DND-41 (cell line): ENCODE results near the gene DND1.

Source experiments
- ATAC-seq: fragments of 200-7000 bp; cut with Tn5 transposase; 3 replicates; pipeline ENCODE4 v1.9.1; 2021; ENCODE audit warnings: low read depth; ENCODE audit not compliant: insufficient read depth
- DNase-seq: peaks from one replicate; pipeline ENCODE4 v3.0.0-alpha.2; 2020
- H2AFZ ChIP-seq: 2 replicates; pipeline ENCODE4 v1.6.0; 2012; ENCODE audit warnings: low read depth, low read length
- H3K27ac ChIP-seq: 2 replicates; pipeline ENCODE4 v1.5.1; 2012; ENCODE audit warnings: low read length, inconsistent platforms
- H3K27me3 ChIP-seq: fragments of 200-600 bp; sonication (generic); 2 replicates; pipeline ENCODE4 v1.6.0; 2012; ENCODE audit warnings: low read length, mild to moderate bottlenecking, inconsistent platforms; ENCODE audit not compliant: insufficient read depth, poor library complexity
- H3K36me3 ChIP-seq: 2 replicates; pipeline ENCODE4 v1.5.1; 2012; ENCODE audit warnings: low read length, inconsistent platforms; ENCODE audit not compliant: insufficient read depth
- H3K4me1 ChIP-seq: 2 replicates; pipeline ENCODE4 v1.5.1; 2012; ENCODE audit warnings: mild to moderate bottlenecking, low read length; ENCODE audit not compliant: insufficient read depth
- H3K4me2 ChIP-seq: 2 replicates; pipeline ENCODE4 v1.6.0; 2012; ENCODE audit warnings: mild to moderate bottlenecking, moderate library complexity, low read length, inconsistent platforms; ENCODE audit not compliant: insufficient read depth
- H3K4me3 ChIP-seq, 2 experiments: fragments of 200-600 bp in 1 of 2; shearing (Covaris generic) in 1 of 2; 2 replicates each; pipeline ENCODE4 v1.5.1; 2012 to 2016; ENCODE audit warnings: inconsistent platforms in 2 of 2, low read length in 2 of 2, mild to moderate bottlenecking in 2 of 2, low read depth in 1 of 2, moderate library complexity in 1 of 2
- H3K79me2 ChIP-seq: 2 replicates; pipeline ENCODE4 v1.6.0; 2012; ENCODE audit warnings: low read length, inconsistent platforms; ENCODE audit not compliant: insufficient read depth
- H3K9ac ChIP-seq: 2 replicates; pipeline ENCODE4 v1.6.0; 2012; ENCODE audit warnings: low read depth, mild to moderate bottlenecking, inconsistent platforms, low read length, moderate library complexity
- H3K9me3 ChIP-seq: 2 replicates; pipeline ENCODE4 v1.5.1; 2012; ENCODE audit warnings: low read length, moderate library complexity, mild to moderate bottlenecking, inconsistent platforms; ENCODE audit not compliant: insufficient read depth, severe bottlenecking
- H4K20me1 ChIP-seq: 2 replicates; pipeline ENCODE4 v1.6.0; 2012; ENCODE audit warnings: low read length; ENCODE audit not compliant: insufficient read depth
- EZH2 ChIP-seq: IDR thresholded peaks from 3 replicates; pipeline ENCODE4 v1.6.1; 2012; ENCODE audit warnings: borderline replicate concordance, low read depth, mild to moderate bottlenecking, moderate library complexity, low read length, inconsistent platforms; ENCODE audit not compliant: severe bottlenecking
- TF ChIP-seq, protein P1 (sequence below): IDR thresholded peaks from 2 replicates; pipeline ENCODE4 v1.5.1; 2012; ENCODE audit warnings: borderline replicate concordance, low read length, moderate library complexity, mild to moderate bottlenecking; ENCODE audit not compliant: poor library complexity, severe bottlenecking; ENCODE audit errors: extremely low read depth

The DND1 gene

DNA sequence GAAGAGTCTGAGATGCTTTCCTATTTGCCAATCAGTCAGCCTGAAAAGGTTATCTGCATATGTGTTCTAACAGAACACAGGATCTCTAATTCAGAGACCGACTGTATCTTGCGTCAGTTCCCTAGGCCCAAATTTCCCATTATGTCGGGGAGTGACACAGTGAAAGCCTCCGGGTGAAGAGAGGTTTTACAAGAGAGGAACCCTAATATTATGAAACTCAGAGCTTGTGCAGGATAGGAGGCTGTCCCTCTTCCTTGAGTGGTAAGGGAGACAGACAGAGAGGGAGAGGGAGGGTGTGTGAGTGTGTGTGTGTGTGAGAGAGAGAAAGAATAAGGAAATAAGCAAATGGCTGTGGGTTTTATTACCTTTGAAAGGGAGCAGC, 42.3 kb downstream of the DND1 start:
- no peaks in the 10 kb centered on the region for H3K79me2 ChIP-seq
- DNase-seq: no peak
- H3K4me3 ChIP-seq: no peak overlapping the region
- peaks cover 18% of the 10 kb centered on the region for H3K9me3 ChIP-seq
- no peaks in the 10 kb centered on the region for H3K4me1 ChIP-seq
- no peak overlapping the region for H3K9ac ChIP-seq
- H2AFZ ChIP-seq: no peak overlapping the region
- ATAC-seq: no peak
- no peaks in the 10 kb centered on the region for H3K27me3 ChIP-seq
- no peak for TF ChIP-seq EZH2
- TF ChIP-seq, protein P1, sequence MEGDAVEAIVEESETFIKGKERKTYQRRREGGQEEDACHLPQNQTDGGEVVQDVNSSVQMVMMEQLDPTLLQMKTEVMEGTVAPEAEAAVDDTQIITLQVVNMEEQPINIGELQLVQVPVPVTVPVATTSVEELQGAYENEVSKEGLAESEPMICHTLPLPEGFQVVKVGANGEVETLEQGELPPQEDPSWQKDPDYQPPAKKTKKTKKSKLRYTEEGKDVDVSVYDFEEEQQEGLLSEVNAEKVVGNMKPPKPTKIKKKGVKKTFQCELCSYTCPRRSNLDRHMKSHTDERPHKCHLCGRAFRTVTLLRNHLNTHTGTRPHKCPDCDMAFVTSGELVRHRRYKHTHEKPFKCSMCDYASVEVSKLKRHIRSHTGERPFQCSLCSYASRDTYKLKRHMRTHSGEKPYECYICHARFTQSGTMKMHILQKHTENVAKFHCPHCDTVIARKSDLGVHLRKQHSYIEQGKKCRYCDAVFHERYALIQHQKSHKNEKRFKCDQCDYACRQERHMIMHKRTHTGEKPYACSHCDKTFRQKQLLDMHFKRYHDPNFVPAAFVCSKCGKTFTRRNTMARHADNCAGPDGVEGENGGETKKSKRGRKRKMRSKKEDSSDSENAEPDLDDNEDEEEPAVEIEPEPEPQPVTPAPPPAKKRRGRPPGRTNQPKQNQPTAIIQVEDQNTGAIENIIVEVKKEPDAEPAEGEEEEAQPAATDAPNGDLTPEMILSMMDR: no peak
- H3K4me2 ChIP-seq: no peak overlapping the region
- H4K20me1 ChIP-seq: no peaks in the 10 kb centered on the region
- H3K27ac ChIP-seq: no peak overlapping the region
- H3K36me3 ChIP-seq: no peaks in the 10 kb centered on the region

DNA sequence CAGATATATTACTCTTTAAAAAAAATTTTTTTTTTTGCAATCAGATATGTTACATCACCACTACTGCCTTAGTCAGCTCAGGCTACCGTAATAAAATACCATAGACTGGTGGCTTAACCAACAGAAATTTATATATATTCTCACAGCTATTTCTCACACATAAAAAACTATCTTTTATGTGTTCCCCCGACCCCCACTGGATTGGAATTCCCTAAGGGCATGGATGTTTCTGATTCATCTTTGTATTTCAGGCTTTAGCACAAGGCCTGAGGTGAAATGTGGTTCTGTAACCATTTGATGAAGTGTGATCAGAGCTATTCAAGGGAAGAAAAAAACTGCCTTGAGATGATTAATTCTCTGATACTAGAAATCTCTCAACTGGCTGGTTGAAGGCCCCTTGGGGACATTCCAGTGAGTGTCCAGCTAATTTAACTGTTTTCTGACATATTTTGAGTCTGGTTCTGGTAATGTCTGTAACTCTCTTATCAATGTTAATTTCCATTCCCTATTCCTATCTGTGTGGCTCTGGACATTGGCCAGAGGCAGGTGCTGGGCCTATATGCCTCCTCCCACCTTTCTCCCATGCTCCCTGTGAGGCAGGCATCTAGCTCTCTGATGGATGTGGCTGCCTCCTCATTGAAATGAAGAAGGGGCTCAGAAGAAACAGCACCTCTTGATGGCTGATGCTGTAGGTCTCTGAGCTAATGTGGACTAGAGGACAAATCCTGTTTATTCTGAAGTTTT, 42.9 kb downstream of the DND1 start:
- DNase-seq: no peak
- H3K9ac ChIP-seq: no peak overlapping the region
- peaks cover 18% of the 10 kb centered on the region for H3K9me3 ChIP-seq

DNA sequence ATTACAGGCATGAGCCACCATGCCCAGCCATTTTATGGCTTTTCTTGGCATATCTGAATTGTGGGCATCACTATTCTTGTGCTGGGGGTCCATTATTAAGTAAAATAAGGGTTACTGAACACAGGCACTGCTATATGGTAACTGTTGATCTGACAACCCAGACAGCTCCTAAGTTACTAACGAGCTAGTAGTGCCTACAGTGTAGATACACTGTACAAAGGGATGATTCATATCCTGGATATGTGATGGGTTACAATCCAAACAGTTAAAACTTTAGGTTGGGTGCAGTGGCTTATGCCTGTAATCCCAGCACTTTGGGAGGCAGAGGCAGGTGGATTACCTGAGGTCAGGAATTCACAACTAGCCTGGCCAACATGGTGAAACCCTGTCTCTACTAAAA, 44.7 kb downstream of the DND1 start:
- H3K4me2 ChIP-seq: no peak overlapping the region
- ATAC-seq (no peak), DNase-seq (no peak)
- no peak overlapping the region for H3K9ac ChIP-seq
- no peaks in the 10 kb centered on the region for H4K20me1 ChIP-seq
- peaks cover 18% of the 10 kb centered on the region for H3K9me3 ChIP-seq
- H3K36me3 ChIP-seq: no peaks in the 10 kb centered on the region
- H2AFZ ChIP-seq: no peak overlapping the region
- H3K27me3 ChIP-seq: no peaks in the 10 kb centered on the region
- no peak for TF ChIP-seq EZH2
- TF ChIP-seq, protein P1: no peak
- no peak overlapping the region for H3K27ac ChIP-seq
- no peak overlapping the region for H3K4me3 ChIP-seq
- no peaks in the 10 kb centered on the region for H3K79me2 ChIP-seq
- H3K4me1 ChIP-seq: no peaks in the 10 kb centered on the region

More for the DNA sequence above, 42.9 kb downstream of the DND1 start:
- H3K79me2 ChIP-seq: no peaks in the 10 kb centered on the region
- H2AFZ ChIP-seq: no peak overlapping the region
- H3K27me3 ChIP-seq: no peaks in the 10 kb centered on the region
- no peak for ATAC-seq
- no peaks in the 10 kb centered on the region for H3K36me3 ChIP-seq
- H3K4me3 ChIP-seq: no peak overlapping the region
- no peak overlapping the region for H3K4me2 ChIP-seq
- no peaks in the 10 kb centered on the region for H4K20me1 ChIP-seq
- no peaks in the 10 kb centered on the region for H3K4me1 ChIP-seq
- H3K27ac ChIP-seq: no peak overlapping the region
- TF ChIP-seq, protein P1: no peak
- no peak for TF ChIP-seq EZH2
